Islet precursor cell (in vitro differentiated cells): ENCODE results near the gene SEMA4G.

Experiments
- DNase-seq: peaks from one replicate; pipeline ENCODE4 v3.0.0-alpha.2; 2018

Gene SEMA4G

DNA sequence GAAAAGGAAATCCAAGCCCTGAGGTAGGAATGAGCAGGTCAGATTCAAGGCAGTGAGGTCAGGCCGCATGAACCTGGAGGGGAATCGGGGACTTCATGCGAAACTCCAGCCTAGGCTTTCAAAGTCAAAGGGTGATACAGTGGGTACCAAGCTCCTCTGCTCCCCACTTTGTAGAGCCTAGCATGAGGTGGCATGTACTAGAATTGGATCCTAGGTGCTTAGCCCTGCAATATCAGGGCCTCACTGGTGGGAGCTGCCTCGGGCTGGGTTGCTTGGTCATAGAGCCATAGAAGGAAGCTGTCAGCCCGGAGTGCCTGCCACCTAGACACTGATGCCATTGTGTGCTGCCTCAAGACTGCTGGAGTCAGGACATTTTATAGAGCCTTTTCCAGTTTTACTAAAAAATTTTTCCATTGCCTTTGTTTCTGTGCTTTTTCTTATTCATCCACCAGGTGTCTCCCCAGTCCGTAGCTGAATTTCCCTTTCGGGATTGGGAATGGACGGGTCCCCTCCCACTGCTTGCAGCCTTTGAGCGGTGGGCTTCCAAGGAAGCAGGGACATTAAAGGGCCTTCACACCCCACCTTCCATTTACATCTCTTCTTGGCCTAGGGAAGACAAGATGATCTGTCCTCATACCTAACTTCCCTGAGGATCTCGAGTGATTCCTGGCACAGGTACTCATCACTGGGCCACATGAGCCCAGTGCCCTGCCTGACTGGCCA is 24.8 kb downstream of the SEMA4G start:
- DNase-seq: no peak

GRCh38 chr10:100995181-100995580 is 25.9 kb downstream of the SEMA4G start:
- DNase-seq: no peak

- peak; percentile 82 for DNase-seq
Observed at GRCh38 chr10:100996678-100997359, 27.5 kb downstream of the SEMA4G start.

- DNase-seq: peak; percentile 95
Observed at GRCh38 chr10:100997360-100998182, 28.3 kb downstream of the SEMA4G start.

DNA sequence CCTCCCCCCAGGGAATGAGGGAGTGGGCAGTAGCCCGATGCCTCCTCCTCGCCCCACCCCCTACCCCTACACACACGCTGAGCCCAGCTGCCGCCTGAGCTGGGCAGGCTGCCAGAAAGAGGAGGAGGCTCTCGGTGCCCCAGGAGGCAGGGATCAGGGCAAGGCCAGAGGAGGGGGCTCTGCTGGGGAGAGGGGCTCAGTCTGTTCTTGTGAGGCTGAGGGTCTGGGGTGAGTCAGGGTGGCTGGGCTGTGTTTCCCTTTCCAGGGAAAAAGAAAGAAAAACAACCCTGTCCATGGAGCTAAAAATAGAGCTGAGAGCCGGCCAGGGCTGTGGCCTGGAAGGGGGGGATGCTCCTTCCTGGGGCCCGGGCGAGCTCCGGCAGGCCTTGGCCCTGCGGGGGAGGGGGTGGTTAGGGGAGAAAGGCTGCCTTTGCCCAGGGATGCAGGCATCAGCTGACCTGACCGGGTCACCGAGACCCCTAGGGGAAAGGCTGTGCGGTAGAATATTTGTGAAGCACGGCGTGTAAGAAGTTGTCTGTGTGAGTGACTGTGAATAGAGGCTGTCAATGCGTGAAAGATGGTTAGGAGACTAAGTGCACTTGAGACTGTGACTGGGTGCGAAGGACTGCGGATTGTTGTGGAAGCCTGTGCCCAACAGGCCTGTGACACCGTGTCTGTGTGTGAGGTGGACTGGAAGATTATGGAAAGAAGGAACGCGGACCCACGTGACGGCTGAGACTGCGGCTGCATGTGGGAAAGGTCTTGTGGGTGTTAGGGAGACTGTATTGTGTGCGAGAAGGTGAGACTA is 29.1 kb downstream of the SEMA4G start:
- peak; percentile 89 for DNase-seq

- DNase-seq: peak; percentile 87
Observed at GRCh38 chr10:100998991-100999741, 29.9 kb downstream of the SEMA4G start.

GRCh38 chr10:100999742-101000126 is 30.4 kb downstream of the SEMA4G start, which contains the start of gene LZTS2:
Gene LZTS2 (plus strand): TSS chr10:100999808. CDS start chr10:101002539, 2,731 bp downstream.
- no peak for DNase-seq

DNA sequence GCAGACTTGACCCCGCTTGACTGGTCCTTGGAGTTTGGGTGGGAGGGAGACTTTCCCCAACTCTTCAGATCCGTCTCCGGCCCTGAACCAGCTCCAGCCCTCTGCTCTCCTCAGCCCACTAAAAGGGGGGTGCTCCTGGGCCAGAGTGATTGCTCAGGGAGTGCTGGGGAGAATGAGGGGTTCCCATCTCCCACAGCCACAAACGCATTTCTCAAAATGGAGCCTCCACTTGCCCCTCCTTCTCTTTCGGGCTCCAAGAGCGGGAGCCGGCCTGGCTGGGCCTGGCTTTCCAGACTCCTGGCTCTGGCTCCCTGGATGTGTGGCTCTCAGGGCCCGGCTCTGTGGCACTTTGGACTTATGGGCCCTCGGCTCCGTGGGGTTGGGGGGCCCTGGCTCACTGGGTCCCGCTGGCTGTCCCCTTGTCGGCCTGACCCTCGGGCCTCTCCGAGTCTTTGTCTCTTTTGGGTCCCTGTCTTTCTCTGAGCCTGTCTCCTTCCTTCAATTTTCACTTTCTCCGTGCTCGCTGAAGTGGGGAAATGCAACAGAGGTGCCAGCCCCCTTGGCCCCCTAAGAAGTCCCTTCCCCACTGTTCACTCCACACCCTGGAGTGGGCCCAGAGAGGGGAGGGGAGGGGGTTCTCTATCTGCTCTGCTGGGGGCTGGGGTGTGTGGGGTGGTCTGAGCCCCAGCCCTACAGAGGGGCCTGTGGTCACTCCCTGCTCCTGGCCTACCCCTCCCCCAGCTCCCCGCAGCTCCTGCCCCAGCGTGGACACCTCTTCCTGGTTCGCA is 31.0 kb downstream of the SEMA4G start:
- DNase-seq: peak; percentile 71

DNA sequence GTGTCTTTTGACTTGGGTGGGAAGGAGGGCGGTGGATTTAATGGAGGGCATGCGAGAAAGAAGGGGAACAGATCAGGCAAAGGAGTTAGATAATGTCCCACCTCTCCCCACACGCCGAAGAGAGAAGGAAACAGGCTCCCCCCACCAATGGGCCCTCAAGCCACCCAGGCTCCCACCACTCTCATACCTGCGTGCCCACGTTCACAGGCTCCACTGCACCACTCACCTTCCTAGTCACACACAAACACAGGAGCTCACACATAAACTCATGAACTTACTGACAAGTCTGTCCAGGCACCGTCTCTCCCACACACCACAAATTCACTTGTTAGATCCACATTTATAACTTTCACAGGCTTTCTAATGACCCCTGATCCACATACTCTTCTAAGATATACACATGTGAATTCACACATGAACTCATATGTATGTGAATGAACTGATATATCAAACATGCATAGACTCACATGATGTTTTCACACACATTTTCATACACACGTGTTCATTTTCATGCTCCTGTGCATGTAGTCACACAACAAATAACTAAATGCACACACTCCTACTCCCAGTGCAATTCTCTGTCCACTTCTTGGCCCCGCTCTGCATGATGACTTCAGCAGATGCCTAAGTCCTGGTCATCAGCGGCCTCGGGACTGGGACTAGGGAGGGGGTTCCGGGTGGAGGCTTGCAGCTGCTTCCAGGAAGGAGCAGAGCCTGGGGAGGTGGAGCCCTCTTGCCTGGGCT is 31.8 kb downstream of the SEMA4G start:
- DNase-seq: peak; percentile 87

GRCh38 chr10:101001659-101002035 is 32.3 kb downstream of the SEMA4G start:
- DNase-seq: no peak

DNA sequence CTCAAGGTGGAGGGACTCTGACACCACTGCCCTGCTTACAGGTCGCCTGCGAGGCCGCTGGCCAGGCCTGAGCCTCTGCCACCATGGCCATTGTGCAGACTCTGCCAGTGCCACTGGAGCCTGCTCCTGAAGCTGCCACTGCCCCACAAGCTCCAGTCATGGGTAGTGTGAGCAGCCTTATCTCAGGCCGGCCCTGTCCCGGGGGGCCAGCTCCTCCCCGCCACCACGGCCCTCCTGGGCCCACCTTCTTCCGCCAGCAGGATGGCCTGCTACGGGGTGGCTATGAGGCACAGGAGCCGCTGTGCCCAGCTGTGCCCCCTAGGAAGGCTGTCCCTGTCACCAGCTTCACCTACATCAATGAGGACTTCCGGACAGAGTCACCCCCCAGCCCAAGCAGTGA is 33.2 kb downstream of the SEMA4G start:
- DNase-seq: no peak

- DNase-seq: no peak
Observed at GRCh38 chr10:101003639-101004206, 34.4 kb downstream of the SEMA4G start.

- no peak for DNase-seq
Observed at GRCh38 chr10:101005361-101005760, 36.1 kb downstream of the SEMA4G start.

- DNase-seq: no peak
Observed at GRCh38 chr10:101005869-101006567, 36.7 kb downstream of the SEMA4G start.

- no peak for DNase-seq
Observed at GRCh38 chr10:101006593-101007098, 37.3 kb downstream of the SEMA4G start.

- DNase-seq: no peak
Observed at GRCh38 chr10:101007099-101007711, 37.9 kb downstream of the SEMA4G start.

DNA sequence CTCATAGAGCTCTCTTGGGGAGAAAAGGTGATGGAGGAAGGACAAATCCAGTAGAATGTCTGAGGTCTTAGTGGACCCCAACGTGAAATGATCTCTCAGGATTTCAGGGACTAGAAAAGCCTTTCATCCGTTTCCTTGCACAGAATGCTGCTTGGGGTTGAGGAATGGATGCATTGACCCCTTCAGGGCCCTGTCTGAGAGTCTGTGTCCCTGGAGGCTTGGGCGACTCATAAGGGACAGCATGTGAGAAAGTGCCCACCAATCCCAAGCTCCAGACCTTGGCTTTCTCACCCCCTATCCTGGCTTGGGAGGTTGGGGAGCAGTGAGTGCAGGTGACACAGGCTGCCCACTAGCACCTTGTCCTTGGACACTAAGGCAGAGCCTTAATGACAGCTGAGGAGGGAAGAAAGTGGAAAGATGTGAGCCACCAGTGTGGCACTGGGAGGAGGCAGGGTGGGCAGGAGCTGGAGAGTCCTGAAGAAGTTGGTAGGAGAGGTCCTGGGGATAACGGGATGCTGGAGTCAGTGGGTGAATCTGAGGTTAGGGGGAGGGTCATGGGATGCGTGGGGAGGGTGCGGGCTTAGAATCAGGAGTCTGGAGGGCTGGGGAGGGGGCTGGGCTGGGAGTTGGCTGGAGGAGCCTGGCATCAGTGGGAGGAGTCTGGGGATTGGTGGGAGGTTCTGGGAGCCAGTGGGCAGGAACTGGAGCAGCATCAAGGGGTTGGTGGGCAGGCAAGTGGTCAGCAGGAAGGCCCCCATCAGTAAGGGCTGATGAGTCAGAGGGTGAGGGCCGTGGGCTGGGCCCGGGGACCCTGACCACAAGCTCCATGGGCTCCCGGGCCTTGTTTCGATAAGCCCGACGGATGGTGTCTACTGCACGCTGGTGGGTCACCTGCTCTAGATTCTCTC is 38.9 kb downstream of the SEMA4G start:
- DNase-seq: no peak
